HG03378 (cell line): Measurements from ENCODE around the gene ZNF236.

Experiments used
- ATAC-seq: cut with Tn5 transposase; IDR thresholded peaks from one replicate; pipeline ENCODE4 v1.9.1; 2021; ENCODE audit warnings: mild to moderate bottlenecking, moderate library complexity; ENCODE audit not compliant: unreplicated experiment

ZNF236 gene

GRCh38 chr18:76967721-76968472 lies 145.5 kb downstream of the ZNF236 start:
- ATAC-seq = no peak

DNA sequence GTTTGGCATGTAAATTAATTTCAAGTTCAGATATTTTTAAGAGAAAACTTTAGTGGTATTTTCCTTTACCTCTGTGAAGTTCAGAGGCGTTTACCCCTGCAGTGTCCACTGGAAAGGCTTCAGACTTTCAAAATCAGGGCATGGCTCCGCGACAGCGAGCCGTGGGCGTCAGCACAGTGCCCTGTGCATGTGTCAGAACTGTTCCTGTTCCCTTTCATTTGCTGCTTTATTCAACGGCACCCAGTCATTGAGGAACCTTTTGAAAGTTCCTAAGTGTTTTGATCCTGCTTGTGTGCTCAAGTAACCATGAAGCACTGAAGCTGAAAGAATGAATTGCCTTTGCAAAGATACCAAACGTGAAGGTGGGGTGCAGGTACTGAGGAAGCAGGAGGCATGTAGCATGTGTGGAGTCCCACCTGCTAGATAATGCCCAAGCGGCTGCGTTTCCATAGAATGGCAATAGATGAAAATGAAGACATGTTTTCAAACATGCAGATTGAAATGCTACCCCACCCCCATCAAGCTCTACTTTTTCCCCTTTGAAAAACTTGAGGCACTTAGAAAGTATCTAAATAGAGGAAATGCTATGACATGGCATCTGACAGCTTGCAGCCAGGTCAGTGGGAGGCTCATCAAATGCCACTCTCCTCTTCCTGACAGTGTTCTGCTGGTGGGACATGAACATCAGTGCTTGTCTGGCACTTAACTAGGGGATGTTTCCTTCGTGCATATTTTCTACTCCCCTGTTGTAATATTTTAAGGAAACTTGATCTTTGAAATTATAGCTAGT lies 148.6 kb downstream of the ZNF236 start:
- no peak for ATAC-seq

- no peak for ATAC-seq
These were observed 149.9 kb downstream of the ZNF236 start for GRCh38 chr18:76972241-76972640.

DNA sequence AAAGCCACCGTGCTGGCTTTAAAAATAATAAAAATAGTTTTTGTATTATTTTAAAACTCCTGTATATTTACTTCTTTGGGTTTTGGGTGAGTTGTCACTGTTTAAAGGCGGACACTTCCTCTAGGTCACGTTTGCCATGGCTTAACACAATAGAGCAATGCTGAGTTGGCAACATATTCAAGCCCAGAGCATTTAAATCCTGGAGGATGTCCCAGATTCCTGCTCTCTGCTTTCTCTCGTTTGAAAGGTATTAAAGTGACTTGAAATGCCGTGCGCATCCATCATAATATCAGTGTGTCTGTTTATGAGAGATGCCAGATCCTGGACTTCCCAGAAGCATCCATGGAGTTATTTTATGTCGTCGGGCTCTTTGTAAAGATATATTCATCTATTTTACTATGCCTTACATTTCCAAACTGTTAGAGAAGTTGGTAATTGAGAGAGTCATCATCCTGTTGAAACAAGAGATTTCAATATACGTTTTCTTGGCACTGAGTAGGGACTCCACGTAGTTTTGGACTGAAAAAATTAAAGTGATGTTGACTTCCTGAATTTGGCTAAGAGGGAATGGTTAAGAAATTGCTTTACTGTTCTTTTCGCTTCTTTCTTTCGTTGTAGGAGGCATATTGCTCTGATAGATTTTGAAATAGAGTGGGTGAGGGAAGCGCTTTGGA lies 150.6 kb downstream of the ZNF236 start:
- no peak for ATAC-seq

DNA sequence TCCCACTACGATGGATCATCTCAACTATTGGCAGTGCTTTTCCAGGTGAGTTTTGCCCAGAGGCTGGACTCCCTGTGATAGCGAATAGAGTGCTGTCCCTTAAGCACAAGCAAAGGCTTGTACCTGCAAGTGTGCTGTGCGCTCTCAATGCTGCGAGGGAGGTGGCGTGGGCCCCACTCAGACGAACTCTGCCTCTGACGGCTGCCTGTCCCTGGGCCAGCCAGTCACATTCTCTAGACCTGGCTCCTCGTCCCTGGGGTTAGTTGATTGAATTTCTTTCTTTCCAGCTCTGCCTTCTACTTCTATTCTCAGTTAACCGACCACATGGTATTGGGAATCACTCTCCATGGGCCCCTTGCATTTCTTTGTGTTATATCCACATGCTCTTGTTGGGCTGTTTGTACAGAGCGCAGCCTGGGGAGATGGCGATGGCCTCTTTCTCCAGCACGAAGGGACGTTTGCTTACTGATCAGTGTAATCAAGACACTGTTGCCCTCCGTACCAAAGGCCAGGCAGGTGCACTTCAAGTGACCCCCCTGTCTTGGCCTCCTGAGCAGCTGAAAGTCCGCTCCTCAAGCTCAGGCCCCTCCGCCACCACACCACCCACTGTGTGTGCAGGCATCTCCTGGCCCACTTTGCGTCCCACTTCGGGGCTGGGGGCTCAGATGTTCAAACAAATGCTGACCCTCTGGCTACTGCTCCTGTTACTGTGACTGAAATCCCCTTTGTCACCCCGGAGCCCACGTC lies 151.3 kb downstream of the ZNF236 start:
- ATAC-seq = no peak

DNA sequence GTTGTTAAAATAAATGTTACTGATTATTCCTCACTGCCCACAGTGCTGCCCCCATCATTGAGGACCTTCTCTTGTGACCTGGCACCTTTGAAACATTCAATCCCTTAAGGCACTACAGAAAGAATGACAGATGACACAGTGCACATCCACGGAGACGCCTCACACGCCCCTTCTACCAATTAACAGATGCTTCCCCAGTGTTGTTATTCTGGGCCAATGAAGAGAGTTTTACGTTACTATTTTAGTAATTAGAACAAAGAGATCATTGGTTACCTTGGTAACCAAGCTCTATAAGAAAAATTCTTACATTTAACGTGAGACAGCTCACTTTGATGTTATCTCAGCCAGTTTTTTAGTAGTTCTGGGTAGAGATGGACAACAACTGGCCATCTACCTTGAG lies 152.0 kb downstream of the ZNF236 start:
- no peak for ATAC-seq

GRCh38 chr18:76975577-76976110 lies 153.3 kb downstream of the ZNF236 start:
- no peak for ATAC-seq

- ATAC-seq = no peak
These were observed 154.8 kb downstream of the ZNF236 start for GRCh38 chr18:76977108-76977621.

GRCh38 chr18:76977684-76978232 lies 155.4 kb downstream of the ZNF236 start:
- ATAC-seq = no peak

DNA sequence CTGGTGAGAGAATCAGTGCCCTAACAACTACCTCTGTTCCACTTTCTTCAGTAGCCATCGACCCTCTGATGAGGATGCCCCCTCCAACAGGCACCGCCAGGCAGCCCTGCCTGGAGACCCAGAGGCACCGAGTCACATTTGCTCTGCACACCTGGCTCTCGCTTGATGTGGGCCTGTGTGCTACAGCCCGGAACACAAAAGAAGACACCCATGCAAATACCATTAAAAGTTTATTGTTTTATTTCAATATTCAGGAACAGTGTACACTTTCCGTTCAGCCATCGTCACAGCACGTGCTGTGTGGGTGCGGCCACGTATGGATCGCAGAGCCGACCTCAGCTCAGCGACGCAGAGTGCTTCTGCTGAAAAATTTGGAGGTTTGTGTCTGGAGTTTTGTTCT lies 156.3 kb downstream of the ZNF236 start:
- ATAC-seq = no peak

- no peak for ATAC-seq
These were observed 156.9 kb downstream of the ZNF236 start for GRCh38 chr18:76979111-76979751.

DNA sequence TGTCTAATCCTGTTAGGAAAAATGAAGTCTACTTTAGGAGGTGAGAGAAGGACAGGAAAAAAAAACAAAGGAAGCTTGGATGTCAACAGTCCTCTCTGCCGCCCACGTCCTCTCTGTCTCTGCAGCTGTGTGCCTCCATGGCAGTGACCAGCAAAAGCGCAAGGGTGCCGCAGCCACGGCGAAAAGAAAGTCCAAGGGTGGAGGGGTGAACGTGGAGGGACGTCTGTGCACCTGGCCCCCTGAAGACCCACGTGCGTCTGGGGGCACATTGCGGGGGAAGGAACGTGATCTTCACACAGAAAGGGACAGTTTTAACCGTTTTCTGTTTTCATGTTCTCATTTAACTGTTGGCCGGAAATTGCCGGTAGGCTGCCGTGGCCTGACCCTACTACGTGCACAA lies 157.5 kb downstream of the ZNF236 start:
- ATAC-seq = no peak

GRCh38 chr18:76980663-76981395 lies 158.5 kb downstream of the ZNF236 start:
- ATAC-seq = peak; percentile 39

DNA sequence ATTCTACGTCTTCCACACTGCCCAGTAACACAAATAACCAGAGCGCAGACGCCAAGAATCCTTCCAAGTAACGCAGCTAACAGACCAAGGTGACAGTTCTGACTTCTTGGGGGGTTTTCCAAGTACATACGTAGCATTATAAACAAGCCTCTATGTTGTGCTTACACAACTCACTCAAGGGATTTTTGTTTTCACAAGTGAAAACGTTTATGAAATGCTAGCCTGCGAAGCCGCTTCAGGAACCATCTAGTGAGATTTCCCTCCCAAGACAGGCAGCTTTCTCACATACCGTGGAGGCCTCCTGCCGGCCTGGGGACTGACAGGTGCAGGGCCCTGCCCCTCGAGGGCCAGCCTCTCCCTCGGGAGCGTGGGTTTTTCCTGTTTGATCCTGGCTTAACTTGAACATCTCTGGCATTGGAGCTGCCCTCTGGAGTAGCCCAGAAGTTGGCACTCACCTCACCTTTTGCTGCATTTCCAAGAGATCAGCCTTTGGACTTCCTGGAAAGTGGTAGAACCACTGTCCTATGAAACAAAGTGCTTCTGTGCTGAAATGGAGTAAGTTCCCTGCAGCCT lies 159.1 kb downstream of the ZNF236 start:
- ATAC-seq = peak; percentile 44

- no peak for ATAC-seq
These were observed 159.7 kb downstream of the ZNF236 start for GRCh38 chr18:76982038-76982437.

- peak; percentile 70 for ATAC-seq
These were observed 160.7 kb downstream of the ZNF236 start for GRCh38 chr18:76982841-76983583.

DNA sequence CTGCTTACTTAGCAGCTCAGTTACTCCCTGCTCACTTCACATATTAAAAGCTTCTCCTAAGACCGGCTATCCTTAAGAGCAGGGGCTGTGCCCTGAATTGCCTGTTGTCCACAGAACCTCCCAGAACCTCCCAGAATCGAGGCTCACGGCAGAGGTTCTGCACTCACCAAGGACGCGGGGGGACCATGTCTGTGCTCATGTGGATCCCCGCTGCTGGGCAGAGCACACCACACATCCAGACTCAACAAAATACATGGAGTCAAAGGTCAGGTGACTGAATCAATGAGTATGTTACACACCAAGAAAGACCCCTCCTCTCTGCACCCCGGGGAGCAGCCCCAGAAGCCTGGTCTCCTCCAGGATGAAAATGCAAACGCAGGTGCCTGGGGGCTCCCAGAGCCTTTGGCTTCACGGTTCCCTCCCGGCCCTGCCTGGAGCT lies 161.3 kb downstream of the ZNF236 start:
- ATAC-seq = no peak
